Activated CD8-positive, alpha-beta memory T cell treated with anti-CD3 and anti-CD28 coated beads, Interleukin-2, amount 50 U/mL, for 1 hour (primary cell): Measurements from ENCODE around the gene COL4A1.

ENCODE experiments used
- DNase-seq: peaks from one replicate; pipeline ENCODE4 v3.0.0-alpha.2; 2020; ENCODE audit errors: extremely low read depth

COL4A1 gene

GRCh38 chr13:110199046-110199831 lies 107.7 kb downstream of the COL4A1 start:
- no peak for DNase-seq

- DNase-seq, result no peak
These were observed 109.5 kb downstream of the COL4A1 start for GRCh38 chr13:110197471-110197870.

- DNase-seq, result no peak
These were observed 109.9 kb downstream of the COL4A1 start for GRCh38 chr13:110197026-110197425.

- no peak for DNase-seq
These were observed 111.1 kb downstream of the COL4A1 start for GRCh38 chr13:110195547-110196485.

GRCh38 chr13:110194451-110194850 lies 112.5 kb downstream of the COL4A1 start:
- no peak for DNase-seq

GRCh38 chr13:110193491-110193890 lies 113.5 kb downstream of the COL4A1 start:
- DNase-seq, result no peak

GRCh38 chr13:110192472-110192871 lies 114.5 kb downstream of the COL4A1 start:
- no peak for DNase-seq

GRCh38 chr13:110187641-110188161 lies 119.3 kb downstream of the COL4A1 start:
- DNase-seq, result no peak

GRCh38 chr13:110186231-110186855 lies 120.6 kb downstream of the COL4A1 start:
- DNase-seq, result no peak

GRCh38 chr13:110185696-110186095 lies 121.3 kb downstream of the COL4A1 start:
- DNase-seq, result no peak

- no peak for DNase-seq
These were observed 123.0 kb downstream of the COL4A1 start for GRCh38 chr13:110183910-110184309.

GRCh38 chr13:110182461-110182860 lies 124.5 kb downstream of the COL4A1 start:
- DNase-seq, result no peak

GRCh38 chr13:110182003-110182402 lies 125.0 kb downstream of the COL4A1 start:
- DNase-seq, result no peak

- no peak for DNase-seq
These were observed 127.2 kb downstream of the COL4A1 start for GRCh38 chr13:110179857-110180147.

- no peak for DNase-seq
These were observed 127.7 kb downstream of the COL4A1 start for GRCh38 chr13:110179116-110179856.

GRCh38 chr13:110177790-110178189 lies 129.2 kb downstream of the COL4A1 start:
- no peak for DNase-seq

- DNase-seq, result no peak
These were observed 130.5 kb downstream of the COL4A1 start for GRCh38 chr13:110176431-110176830.

GRCh38 chr13:110173247-110173818 lies 133.6 kb downstream of the COL4A1 start:
- DNase-seq, result no peak

- no peak for DNase-seq
These were observed 136.1 kb downstream of the COL4A1 start for GRCh38 chr13:110170882-110171281.

GRCh38 chr13:110170020-110170790 lies 136.8 kb downstream of the COL4A1 start:
- DNase-seq, result no peak
